Fibroblast of mammary gland (primary cell): ENCODE data around the gene GCN1.

Experiments used
- DNase-seq: peaks from one replicate; pipeline ENCODE4 v3.0.0-alpha.2; 2010; ENCODE audit warnings: low read depth
- H3K4me3 ChIP-seq: 2 replicates; pipeline ENCODE4 v1.5.1; 2011; ENCODE audit warnings: low read depth, mild to moderate bottlenecking, low read length, moderate library complexity; ENCODE audit not compliant: control insufficient read depth
- TF ChIP-seq, protein P1 (sequence below): conservative IDR thresholded peaks from 2 replicates; pipeline ENCODE4 v1.5.1; 2011; ENCODE audit warnings: low read depth, low read length, inconsistent platforms; ENCODE audit not compliant: control insufficient read depth, insufficient read depth

GCN1 gene

DNA sequence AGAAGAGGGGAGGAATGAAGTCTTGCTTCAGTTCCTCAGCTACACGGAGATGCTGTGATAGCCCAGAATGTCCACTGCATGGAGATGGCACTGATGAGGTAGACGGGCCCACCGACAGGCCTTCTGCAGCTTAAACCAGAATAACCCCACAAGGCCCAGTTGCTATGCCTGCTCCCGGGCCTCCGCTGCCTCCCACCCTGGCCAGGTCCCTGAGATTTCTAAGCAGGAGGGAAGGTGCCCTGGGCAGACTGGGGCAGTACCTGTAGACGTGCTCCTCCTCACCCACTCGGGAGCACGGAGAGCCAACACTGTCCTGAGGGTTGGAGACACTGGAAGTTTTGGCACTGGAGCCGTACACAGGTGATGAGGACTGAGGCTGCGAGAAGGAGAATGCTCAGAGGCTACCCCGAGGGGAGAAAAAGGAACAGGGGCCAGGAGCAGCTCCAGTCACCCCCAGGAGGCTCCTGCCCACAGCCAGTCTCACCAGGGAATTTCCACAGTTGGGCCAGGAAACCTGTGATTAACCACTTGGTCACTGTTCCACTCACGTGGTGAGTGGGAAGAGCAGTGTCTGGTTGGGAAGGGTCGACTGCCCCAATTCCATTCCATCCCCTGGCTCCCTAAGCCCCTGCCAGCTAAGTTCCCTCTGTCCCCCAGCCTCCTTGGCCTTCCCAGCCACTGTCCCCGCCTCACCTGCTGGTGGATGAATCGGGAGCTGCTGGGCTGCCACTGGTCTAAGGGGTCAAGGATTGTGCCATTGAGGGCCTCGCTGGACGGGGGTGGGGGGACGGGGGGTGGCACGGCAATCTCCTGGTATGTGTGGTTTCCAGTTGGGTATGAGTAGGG, 29.2 kb upstream of the GCN1 start:
- H3K4me3 ChIP-seq = no peak overlapping the region
- TF ChIP-seq, protein P1, sequence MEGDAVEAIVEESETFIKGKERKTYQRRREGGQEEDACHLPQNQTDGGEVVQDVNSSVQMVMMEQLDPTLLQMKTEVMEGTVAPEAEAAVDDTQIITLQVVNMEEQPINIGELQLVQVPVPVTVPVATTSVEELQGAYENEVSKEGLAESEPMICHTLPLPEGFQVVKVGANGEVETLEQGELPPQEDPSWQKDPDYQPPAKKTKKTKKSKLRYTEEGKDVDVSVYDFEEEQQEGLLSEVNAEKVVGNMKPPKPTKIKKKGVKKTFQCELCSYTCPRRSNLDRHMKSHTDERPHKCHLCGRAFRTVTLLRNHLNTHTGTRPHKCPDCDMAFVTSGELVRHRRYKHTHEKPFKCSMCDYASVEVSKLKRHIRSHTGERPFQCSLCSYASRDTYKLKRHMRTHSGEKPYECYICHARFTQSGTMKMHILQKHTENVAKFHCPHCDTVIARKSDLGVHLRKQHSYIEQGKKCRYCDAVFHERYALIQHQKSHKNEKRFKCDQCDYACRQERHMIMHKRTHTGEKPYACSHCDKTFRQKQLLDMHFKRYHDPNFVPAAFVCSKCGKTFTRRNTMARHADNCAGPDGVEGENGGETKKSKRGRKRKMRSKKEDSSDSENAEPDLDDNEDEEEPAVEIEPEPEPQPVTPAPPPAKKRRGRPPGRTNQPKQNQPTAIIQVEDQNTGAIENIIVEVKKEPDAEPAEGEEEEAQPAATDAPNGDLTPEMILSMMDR = no peak
- no peak for DNase-seq

GRCh38 chr12:120222288-120222832, 27.8 kb upstream of the GCN1 start:
- no peak for DNase-seq
- TF ChIP-seq, protein P1 = no peak
- H3K4me3 ChIP-seq = no peak overlapping the region

- no peak overlapping the region for H3K4me3 ChIP-seq
- TF ChIP-seq, protein P1 = no peak
- no peak for DNase-seq
These were observed 27.0 kb upstream of the GCN1 start for GRCh38 chr12:120221576-120221900.

- H3K4me3 ChIP-seq = no peak overlapping the region
- TF ChIP-seq, protein P1 = no peak
- no peak for DNase-seq
These were observed 26.5 kb upstream of the GCN1 start for GRCh38 chr12:120220838-120221575.

DNA sequence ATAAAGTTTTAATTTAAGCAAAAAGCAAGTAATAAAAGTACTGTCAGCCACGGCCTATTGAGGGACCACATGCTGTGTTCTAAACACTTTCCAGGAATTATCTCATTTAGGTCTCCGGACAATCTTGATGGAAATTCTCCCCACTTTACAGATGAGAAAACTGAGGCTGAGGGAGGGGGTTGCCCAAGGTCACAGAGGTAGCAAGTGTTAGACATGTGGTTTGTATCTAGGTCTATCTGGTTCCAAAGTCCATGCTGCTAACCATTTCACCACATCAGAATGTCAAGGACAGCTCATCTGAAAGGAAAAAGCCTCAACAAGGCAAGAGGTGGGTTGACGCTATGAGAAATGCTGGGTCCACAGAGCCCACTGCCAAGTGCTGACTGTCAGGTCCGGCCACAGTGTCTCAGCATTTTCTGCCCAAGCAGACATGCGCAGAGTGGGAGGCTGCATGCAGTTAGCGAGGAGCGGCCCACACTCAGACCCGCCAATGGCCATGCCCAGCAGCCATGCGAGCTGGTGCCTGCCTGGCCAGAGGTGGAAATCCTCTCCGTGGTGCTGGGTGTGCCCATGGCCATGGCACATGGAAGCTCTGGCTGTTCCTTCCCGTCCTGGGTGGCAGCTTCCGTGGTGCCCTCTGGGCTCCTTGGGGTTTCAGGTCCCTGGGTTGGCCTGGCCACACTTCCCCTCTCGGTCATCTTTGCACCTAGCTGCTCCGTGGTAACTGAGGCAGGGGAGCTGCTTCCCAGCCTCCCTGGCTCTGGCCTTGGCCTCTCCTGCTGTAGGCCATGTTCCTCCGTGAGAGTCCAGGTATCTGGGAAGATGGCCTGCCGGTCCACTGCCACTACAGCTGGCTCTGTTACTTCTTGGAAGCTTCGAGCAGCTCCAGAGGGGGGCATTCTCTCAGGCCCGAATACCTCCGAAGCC, 24.4 kb upstream of the GCN1 start:
- TF ChIP-seq, protein P1 = no peak
- DNase-seq = no peak
- H3K4me3 ChIP-seq = no peak overlapping the region
